RWPE2 (cell line): ENCODE results near the gene FAM20C.
A peak's percentile ranks its signal among the peaks of the same experiment; 100 is the strongest.

Source experiments
- ATAC-seq: fragments of 200-7000 bp; cut with Tn5 transposase; 3 replicates; pipeline ENCODE4 v1.9.1; 2021; ENCODE audit warnings: low read depth
- DNase-seq: peaks from one replicate; pipeline ENCODE4 v3.0.0-alpha.2; 2020; ENCODE audit warnings: low spot score
- H3K27ac ChIP-seq: fragments of 450-650 bp; 2 replicates; pipeline ENCODE4 v1.5.1; 2017; ENCODE audit warnings: mild to moderate bottlenecking; ENCODE audit not compliant: poor library complexity, severe bottlenecking
- H3K27me3 ChIP-seq: fragments of 250-450 bp; sonication (Bioruptor Pico); 2 replicates; pipeline ENCODE4 v1.5.1; 2021; ENCODE audit warnings: mild to moderate bottlenecking, moderate library complexity; ENCODE audit not compliant: insufficient read depth, poor library complexity, severe bottlenecking
- H3K36me3 ChIP-seq: fragments of 250-450 bp; sonication (Bioruptor Pico); 2 replicates; pipeline ENCODE4 v1.5.1; 2020; ENCODE audit warnings: low read depth, mild to moderate bottlenecking, moderate library complexity
- H3K4me1 ChIP-seq: fragments of 250-450 bp; sonication (Bioruptor Pico); 2 replicates; pipeline ENCODE4 v1.5.1; 2021; ENCODE audit warnings: mild to moderate bottlenecking, moderate library complexity; ENCODE audit not compliant: insufficient read depth, poor library complexity, severe bottlenecking
- H3K4me3 ChIP-seq: fragments of 250-450 bp; sonication (Bioruptor Pico); 2 replicates; pipeline ENCODE4 v1.5.1; 2021; ENCODE audit warnings: mild to moderate bottlenecking, moderate library complexity; ENCODE audit not compliant: severe bottlenecking
- H3K9me3 ChIP-seq: fragments of 250-450 bp; sonication (Bioruptor Pico); 2 replicates; pipeline ENCODE4 v1.5.1; 2021; ENCODE audit warnings: mild to moderate bottlenecking, moderate library complexity; ENCODE audit not compliant: severe bottlenecking
- TF ChIP-seq, protein P1 (sequence below): fragments of 450-650 bp; IDR thresholded peaks from one replicate; pipeline ENCODE4 v1.5.1; 2017; ENCODE audit warnings: mild to moderate bottlenecking, moderate library complexity; ENCODE audit not compliant: poor library complexity, severe bottlenecking

Gene FAM20C

DNA sequence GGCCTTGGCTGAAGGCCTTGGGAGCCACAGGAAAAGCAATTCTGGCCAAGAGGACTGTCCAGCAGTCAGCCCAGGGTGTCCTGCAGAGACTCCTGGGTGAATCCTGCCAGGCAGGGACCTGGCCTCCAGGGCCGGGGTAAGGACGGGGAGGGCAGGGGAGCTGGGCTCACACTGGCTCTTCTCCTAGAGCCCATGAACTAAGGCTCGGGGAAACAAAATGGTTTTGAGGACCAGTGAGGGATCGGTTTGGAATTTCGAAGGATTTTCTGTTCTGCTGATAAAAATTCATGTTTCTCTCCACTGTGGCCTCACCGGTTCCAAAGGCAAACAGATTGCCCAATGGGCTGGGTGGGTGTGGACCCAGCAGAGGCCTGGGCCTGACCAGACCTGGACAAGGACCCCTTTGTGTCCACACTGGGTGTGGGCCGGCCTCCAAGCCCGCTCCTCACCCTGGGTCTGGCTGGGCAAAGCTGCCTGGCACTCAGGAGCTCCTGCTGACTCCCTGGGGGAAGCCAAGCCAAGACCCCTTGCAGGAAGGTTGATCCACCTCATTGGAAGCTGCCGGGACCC lies 27.3 kb downstream of the FAM20C start:
- no peaks in the 10 kb centered on the region for H3K9me3 ChIP-seq
- peaks cover 3% of the 10 kb centered on the region for H3K4me1 ChIP-seq
- H3K27ac ChIP-seq: no peak overlapping the region
- no peak for DNase-seq
- TF ChIP-seq, protein P1, sequence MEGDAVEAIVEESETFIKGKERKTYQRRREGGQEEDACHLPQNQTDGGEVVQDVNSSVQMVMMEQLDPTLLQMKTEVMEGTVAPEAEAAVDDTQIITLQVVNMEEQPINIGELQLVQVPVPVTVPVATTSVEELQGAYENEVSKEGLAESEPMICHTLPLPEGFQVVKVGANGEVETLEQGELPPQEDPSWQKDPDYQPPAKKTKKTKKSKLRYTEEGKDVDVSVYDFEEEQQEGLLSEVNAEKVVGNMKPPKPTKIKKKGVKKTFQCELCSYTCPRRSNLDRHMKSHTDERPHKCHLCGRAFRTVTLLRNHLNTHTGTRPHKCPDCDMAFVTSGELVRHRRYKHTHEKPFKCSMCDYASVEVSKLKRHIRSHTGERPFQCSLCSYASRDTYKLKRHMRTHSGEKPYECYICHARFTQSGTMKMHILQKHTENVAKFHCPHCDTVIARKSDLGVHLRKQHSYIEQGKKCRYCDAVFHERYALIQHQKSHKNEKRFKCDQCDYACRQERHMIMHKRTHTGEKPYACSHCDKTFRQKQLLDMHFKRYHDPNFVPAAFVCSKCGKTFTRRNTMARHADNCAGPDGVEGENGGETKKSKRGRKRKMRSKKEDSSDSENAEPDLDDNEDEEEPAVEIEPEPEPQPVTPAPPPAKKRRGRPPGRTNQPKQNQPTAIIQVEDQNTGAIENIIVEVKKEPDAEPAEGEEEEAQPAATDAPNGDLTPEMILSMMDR: no peak
- no peaks in the 10 kb centered on the region for H3K27me3 ChIP-seq
- no peaks in the 10 kb centered on the region for H3K36me3 ChIP-seq
- no peak for ATAC-seq
- H3K4me3 ChIP-seq: no peak overlapping the region

DNA sequence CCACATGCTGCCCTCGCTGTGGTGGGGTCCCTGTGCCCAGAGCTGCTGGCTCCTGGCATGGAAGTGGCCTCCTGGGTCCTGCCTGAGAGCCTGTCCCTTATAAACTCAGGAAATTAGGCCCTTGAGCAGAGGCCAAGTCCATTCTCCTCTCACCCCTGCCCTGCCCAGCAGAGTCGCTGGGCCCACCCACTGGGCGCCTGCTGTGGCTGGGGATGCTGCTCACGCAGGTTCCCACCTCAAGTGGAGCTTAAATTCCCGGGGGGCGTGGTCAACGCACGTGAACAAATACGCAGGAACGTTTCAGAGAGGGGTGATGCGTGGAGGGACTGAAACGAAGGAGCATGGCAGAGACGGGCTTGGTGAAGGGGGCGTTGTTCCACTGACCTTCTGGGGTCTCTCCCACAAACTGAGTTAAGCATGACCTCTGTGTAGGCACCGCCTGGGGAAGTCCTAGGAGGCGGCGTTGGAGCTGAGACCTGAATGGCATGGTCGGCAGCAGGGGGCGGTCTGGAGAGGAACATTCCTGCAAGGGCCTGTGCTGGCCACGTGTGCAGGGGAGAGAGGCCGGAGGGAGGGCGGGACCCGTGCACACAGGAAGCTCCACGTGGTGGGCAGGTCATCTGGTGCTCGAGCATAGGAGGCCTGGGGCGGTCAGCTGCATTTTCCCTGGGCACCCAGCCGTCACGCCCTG lies 27.9 kb downstream of the FAM20C start:
- H3K4me3 ChIP-seq: no peak overlapping the region
- TF ChIP-seq, protein P1: no peak
- H3K27me3 ChIP-seq: no peaks in the 10 kb centered on the region
- H3K9me3 ChIP-seq: no peaks in the 10 kb centered on the region
- no peak overlapping the region for H3K27ac ChIP-seq
- H3K4me1 ChIP-seq: no peaks in the 10 kb centered on the region
- no peaks in the 10 kb centered on the region for H3K36me3 ChIP-seq
- ATAC-seq (no peak), DNase-seq (no peak)

DNA sequence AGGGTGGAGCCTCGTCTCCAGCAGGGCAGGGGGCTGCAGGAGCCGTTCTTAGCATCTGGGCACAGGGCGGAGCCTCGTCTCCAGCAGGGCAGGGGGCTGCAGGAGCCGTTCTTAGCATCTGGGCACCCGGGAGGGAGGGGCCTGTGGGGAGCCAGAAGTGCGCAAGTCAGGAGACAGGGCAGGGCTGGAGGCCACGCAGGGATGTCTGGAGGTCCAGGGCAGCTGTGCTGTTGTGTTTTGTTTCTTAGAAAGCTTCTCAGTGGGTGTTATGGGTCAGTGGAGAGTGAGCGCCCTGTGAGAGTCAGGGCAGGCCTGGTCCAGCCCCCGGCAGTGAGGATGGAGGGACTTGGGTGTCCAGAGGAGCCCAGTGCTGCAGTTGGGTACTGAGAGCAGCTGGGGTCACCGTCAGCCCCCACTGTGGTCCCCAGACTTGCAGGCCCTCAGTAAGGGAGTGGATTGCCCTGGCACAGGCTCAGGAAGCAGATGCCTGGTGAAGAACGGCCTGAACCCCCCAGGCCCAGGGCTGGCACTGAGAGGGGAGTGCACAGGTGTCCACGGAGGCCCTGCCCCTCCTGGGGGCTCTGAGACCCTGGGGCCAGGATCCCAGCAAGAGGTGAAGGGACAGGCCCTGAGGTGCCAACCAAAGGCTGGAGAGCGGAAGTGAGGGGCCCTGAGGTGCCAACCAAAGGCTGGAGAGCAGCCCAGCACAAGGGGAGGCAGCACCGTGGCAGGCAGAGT lies 29.8 kb downstream of the FAM20C start:
- Histone ChIP-seq H3K4me3 (no peak overlapping the region), H3K27me3 (no peaks in the 10 kb centered on the region), H3K36me3 (0 out of 2 replicates have a peak, but pooled peaks cover 5% of the 10 kb centered on the region), H3K4me1 (peaks cover 12% of the 10 kb centered on the region), H3K9me3 (no peaks in the 10 kb centered on the region), H3K27ac (no peak overlapping the region)
- ATAC-seq (0 out of 3 replicates have a peak, but pooled peaks have one; percentile 24), DNase-seq (no peak)
- TF ChIP-seq, protein P1: no peak

DNA sequence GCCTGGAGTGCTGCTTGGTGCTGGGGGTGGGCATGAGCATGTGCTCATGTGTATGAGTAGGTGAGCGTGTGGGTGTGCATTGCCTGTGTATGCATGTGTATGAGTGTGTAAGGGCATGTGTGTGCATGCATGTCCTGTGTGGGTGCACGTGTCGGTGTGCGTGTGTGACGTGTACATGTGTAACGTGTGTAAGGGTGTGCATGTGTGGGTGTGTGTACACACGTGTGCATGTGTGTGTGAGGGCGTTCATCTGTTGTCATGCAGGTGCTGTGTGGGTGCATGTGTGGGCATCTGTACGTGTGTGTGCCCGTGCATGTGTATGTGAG lies 30.3 kb downstream of the FAM20C start:
- ATAC-seq: no peak
- peaks cover 12% of the 10 kb centered on the region for H3K4me1 ChIP-seq
- DNase-seq: no peak
- H3K27ac ChIP-seq: no peak overlapping the region
- TF ChIP-seq, protein P1: no peak
- no peaks in the 10 kb centered on the region for H3K9me3 ChIP-seq
- no peaks in the 10 kb centered on the region for H3K27me3 ChIP-seq
- H3K4me3 ChIP-seq: no peak overlapping the region
- 0 out of 2 replicates have a peak, but pooled peaks cover 5% of the 10 kb centered on the region for H3K36me3 ChIP-seq
